HG03432 (cell line): Measurements from ENCODE around the gene IQSEC2.
A peak's percentile ranks its signal among the peaks of the same experiment; 100 is the strongest.

Experiments
- ATAC-seq: cut with Tn5 transposase; IDR thresholded peaks from one replicate; pipeline ENCODE4 v1.9.1; 2021; ENCODE audit warnings: mild to moderate bottlenecking, moderate library complexity; ENCODE audit not compliant: unreplicated experiment

Gene IQSEC2

GRCh38 chrX:53305996-53306937 lies 24.9 kb upstream of the IQSEC2 start:
- no peak for ATAC-seq

DNA sequence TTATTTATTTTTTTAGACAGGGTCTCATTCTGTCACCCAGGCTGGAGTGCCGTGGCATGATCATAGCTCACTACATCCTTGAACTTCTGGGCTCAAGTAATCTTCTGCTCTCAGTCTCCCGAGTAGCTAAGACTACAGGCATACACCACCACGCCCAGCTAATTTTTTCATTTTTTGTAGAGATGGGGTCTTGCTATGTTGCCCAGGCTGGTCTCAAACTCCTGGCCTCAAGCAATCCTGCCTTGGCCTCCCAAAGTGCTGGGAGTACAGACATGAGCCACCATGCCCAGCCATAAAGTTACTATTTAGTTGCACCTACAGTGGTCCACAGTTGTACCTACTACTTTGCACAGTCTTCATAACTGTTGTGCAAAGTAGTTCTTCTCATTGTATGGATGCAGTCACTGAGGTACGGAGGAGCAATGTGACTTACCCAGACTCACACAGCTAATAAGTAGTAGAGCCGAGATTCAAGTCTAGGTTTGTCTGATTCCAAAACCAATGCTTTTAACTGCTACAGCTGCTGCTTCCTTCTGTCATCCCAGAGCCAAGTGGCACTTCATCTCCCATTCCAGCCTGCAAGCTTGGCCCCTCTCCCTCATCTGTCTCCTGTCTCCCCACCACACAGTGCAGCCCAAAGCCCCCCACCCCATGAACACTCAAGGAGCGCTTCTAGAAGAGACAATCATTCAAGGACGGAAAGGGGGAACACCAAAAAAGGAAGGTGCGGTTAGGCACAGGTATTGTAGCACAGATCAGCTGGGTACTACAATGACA lies 24.0 kb upstream of the IQSEC2 start:
- ATAC-seq = no peak

DNA sequence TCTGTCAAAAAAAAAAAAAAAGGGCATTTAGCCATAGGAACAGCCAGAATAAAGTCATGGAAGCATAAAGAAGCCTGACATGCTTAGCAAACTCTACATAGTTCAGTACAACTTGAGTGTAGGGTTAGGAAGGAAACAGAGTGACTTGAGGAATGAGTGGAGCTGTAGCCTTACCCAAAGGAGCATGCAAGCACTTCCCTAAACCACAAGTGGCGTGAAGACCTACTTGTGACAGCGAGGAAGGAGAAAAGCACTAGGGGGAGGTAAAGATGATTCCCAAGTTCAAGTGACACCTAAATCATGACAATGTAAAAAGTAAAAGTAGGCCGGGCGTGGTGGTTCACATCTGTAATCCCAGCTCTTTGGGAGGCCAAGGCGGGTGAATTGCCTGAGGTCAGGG lies 21.8 kb upstream of the IQSEC2 start:
- ATAC-seq = no peak

- ATAC-seq = no peak
These were observed 18.8 kb upstream of the IQSEC2 start for GRCh38 chrX:53300157-53300556.

GRCh38 chrX:53294024-53294648 lies 12.8 kb upstream of the IQSEC2 start:
- ATAC-seq = no peak

DNA sequence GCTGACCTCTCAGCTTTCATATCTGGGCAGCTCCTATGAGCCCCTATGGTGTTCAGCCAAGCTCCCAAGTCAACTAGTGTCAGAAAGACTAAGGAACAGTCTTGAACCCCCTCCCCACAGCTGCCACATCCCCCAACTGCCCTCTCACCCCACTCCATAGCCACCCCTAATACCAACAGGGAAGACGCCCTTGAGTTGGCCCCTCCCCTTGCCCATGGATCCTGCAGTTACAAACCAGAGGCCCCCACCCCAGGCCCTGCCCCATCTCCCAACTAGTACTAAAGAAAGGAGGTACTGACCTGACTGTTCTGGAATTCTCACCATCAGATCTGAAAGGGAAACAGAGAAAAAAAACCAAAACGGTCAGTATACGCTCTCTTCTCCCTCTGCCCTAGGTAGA lies 10.2 kb upstream of the IQSEC2 start:
- ATAC-seq = no peak

DNA sequence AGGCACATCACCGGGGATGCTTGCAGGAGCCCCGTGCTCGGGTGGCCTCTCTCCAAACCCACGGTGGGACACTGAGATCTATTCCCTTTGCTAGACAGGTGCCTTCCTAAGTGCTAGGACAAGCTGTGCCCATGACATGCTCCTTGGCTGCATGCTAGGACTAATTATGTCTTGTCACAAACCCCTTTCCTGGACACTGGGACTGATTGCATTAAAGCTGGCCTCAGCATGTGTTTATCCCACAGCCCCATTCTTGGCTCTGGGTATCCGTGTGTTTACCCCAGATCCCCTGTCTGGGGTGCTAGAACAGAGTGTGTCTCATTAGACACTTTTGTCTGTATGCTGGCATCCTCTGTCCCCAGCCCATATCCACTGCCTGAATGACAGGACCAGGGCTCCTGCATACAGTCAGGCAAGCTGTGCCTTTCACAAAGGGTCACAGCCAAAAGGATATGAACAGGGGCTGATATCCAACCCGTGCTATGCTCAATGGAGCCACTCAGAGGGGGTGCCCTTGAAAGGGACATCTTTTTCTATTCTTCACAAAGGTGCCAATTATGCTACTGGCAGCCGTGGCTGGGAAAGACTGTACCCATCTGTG lies 9.2 kb upstream of the IQSEC2 start:
- ATAC-seq = no peak

DNA sequence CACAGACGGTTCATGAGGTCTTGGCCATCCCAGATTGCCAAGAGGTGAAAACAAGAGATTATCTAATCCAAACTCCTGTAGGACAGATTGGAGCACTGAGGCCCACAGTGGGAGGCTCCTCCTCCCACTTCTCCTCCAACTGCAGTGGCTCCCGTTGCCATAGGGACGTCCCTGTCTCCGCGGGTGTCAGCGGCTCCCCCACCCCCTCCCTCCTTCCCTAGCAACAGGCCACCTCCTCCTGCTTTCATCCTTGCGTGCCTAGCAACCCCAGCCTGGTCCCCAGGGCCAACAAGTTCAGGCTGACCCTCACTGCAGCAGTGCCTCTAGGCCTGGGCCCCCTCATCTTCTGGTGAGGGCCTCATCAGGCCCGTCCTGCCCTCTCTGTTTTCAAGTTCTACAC lies 6.8 kb upstream of the IQSEC2 start:
- ATAC-seq = peak; percentile 8

- peak; percentile 62 for ATAC-seq
These were observed 6.2 kb upstream of the IQSEC2 start for GRCh38 chrX:53287493-53288138.

GRCh38 chrX:53286171-53286570 lies 4.8 kb upstream of the IQSEC2 start:
- no peak for ATAC-seq

DNA sequence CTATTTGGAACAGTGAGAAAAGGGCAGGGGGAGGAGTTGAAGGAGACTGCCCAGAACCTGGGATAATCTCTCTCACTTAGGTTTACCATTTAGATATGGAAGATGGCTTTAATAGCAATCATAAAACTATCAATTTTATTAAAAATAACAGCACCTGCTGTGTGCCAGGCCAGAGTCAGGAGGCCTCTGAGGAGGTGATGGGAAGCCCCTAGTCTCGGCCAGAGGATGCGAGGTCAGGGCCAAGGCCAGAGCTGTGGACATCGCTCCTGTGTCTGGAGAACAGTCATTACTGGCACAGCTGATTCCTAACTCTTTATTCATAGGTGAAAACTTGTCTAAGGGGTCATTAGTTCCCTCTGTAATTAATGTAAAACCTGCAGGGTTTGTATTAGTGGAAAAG lies 4.2 kb upstream of the IQSEC2 start:
- no peak for ATAC-seq

DNA sequence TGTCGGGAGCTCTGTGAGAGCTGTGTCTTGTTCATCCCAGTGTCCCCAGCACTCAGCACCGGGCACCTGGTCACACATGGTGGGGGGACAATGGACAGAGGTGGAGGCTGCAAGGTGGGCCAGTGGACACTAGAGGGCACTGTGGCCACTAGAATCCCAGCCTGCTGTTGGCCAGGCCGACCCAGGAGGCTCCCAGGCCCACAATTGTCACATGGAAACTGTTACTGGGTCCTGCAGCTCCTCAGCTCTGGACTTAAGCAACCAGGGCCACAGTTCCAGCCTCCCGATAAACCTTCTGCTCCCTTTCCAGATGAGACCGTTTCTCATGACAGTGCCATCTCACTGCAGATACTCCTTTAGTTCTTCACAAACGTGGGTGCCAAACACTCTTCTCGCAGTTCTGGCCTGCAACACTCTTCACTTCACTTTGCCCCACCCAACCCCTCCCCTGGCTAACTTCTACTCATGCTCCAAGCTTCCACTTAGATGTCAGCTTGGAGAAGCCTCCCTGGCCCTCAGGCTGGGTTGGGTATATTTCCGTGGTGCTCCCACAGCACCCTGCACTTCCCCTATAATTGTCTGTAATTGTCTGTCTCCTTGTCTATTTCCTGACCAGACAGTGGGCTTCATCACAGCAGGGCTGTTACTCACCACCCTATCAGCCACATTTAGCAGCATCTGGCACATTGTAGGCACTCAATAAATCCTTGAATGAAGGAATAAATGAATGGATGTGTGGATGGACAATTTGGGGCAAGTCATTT lies 3.5 kb upstream of the IQSEC2 start:
- no peak for ATAC-seq

- no peak for ATAC-seq
These were observed 2.2 kb upstream of the IQSEC2 start for GRCh38 chrX:53283567-53283966.

DNA sequence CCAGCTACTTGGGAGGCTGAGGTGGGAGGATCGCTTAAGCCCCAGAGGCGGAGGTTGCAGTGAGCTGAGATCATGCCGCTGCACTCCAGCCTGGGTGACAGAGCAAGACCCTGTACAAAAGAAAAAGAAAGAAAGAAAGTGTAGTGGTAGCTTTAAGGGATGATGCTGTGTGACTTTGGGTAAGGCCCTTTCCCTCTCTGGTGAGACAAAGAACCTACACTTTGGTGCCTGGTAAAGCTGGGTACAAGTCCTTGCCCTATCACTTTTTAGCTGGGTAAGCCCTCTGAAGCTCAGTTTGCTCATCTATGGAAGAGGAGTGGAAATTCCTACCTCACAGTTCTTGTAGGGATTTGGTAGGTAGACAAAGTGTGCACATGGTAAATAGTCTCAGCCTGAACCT lies 1.7 kb upstream of the IQSEC2 start:
- no peak for ATAC-seq

- ATAC-seq = no peak
These were observed 745 bp upstream of the IQSEC2 start for GRCh38 chrX:53281963-53282695.

GRCh38 chrX:53280331-53281320 lies 758 bp downstream of the IQSEC2 start:
- ATAC-seq = no peak

DNA sequence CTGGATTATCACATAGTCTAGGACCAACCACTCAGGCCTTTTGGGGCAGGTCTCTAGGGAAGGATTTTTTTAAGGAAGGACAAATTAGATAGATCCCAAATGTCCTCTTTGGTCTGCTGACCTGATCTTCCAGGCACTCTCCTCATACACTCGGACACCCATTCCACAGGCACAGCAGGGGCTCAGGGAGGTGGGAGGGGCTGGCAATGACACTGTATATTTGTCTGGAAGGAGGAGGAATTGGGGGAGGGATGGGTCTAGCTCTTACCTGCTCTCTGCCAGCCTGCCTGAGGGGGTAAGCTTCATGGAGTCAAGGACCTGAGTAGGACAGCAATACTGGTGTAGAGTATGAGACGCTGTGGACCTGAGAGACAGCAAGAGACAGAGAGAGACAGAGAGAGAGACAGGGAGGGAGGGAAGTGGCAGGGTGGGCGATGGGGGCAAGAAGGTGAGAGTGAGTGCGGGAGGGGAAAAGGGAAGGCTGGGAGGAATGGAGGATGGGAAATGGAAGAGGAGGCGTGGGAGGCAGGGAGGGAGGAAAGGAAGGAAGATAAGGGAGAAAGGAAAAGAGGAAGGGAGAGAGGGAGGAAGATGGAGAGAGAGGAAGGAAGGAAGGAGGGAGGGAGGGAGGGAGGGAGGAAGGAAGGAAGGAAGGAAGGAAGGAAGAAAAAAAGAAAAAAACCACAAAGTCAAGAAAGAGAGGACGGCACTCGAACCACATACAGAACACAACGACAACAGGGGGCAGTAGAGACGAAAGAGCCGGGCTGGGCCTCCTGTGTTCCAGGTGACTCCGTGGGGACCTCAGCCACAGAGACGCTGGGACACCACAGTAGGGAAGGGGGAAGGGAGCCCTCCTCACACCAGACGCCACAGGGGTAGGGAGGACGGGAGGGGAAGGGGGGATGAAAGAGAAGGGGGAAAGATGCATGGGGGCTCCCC lies 1.8 kb downstream of the IQSEC2 start:
- ATAC-seq = no peak
